Gastrocnemius medialis (tissue), 4 donors: ENCODE results near the gene MN1.

ENCODE experiments used
- CTCF ChIP-seq, 5 experiments: fragments of 450-650 bp in 3 of 5; fragments of 200-600 bp in 2 of 5; sonication (generic) in 2 of 5; IDR thresholded peaks in 4 of 5; conservative IDR thresholded peaks in 1 of 5; 1 replicate in 4 of 5; 2 replicates in 1 of 5; pipeline ENCODE4 v1.5.1; 2016 to 2019; ENCODE audit warnings: antibody characterized with exemption in 5 of 5, mild to moderate bottlenecking in 3 of 5, moderate library complexity in 3 of 5
- POLR2A ChIP-seq, 2 donors: fragments of 450-650 bp; IDR thresholded peaks; one replicate each; pipeline ENCODE4 v1.6.1; 2017; ENCODE audit warnings: antibody characterized with exemption in 2 of 2, mild to moderate bottlenecking in 2 of 2, moderate library complexity in 2 of 2

- TF ChIP-seq CTCF (IDR thresholded peaks at IDR 0.05 in 4 of 5, conservative IDR thresholded peaks at IDR 0.05 in 1 of 5), result no peak
- no peak for TF ChIP-seq POLR2A (IDR thresholded peaks at IDR 0.05)
Measured at GRCh38 chr22:27842669-27843431, 41.3 kb upstream of the MN1 start.
